DMS 273 treated with DMSO at 0.1 percent for 48 hours (cell line): ENCODE measurements around the gene GDAP1L1.
A peak's percentile ranks its signal among the peaks of the same experiment; 100 is the strongest.
"Not testable (repeated sequence)": the region's sequence is repeated elsewhere in the genome, so short reads cannot be mapped to it uniquely, and the experiment has no call there.

Source experiments
- DNase-seq: peaks from one replicate; lab custom pipeline; 2025; lab: John Stamatoyannopoulos, UW

The GDAP1L1 gene

DNA sequence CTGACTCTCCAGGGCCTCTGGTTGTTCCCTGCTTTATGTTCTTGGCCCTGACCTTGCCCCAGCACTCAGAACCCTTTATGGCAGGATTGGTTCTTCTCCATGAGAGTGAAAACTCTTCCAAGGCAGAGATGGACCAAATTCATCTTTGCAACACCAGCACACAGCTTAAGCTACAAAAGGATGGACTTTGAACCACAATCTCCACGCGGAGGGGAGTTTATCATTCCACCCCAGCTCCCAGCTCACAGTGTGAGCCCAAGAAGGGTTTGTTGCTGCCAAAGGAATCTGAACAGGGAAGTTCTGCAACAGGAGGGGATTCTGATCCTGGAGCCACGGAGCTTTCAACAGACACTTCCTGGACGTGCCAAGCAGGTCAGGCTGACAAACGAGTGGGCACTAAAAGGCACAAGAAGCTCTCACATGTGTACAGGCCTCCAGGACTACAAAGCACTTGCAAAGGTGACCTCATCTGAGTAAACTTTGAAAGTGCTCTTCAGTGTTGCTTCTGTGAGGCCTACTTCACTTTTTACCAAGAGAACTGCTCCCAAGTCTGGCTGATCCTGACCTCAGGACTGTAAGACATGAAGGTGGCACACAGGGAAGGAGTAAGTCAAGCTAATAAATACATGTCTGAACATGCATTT is 55.0 kb downstream of the GDAP1L1 start:
- DNase-seq = no peak

DNA sequence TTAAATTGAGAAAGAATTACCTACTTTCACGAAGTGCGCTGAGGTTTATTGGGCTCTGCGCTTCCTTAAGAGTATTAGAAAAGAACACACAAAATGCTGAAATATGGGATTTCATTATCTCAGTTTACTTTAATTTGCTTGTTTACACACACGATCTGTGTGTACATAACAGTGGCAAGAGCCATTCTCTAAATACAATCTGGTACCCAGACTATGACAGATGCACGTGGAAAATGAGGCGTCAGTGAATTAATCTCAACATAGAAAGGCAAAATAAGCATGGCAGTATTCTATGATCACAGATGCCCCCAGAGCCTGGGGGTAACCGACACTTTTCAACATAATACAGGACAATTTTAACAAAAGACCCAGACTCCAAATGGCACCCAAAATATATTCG is 55.6 kb downstream of the GDAP1L1 start:
- no peak for DNase-seq

DNA sequence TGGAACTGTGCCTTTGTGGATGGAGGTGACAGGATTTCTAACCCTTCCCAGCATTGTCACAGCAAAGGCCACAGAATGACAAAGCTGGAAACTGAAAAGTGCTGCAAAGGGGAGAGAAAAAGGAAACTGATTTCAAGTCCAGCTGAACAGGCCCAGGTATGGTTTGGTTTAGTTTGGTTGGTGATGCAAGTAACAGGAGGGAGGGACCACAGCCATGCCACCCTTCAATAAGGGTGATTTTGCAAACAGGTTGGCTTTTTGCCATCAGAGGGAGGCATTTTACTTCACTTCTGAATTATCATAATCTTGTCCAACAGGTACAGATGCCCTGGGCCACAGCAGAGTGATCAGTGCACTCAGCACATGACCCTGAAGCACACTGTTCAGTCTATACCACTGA is 57.3 kb downstream of the GDAP1L1 start:
- DNase-seq = no peak

DNA sequence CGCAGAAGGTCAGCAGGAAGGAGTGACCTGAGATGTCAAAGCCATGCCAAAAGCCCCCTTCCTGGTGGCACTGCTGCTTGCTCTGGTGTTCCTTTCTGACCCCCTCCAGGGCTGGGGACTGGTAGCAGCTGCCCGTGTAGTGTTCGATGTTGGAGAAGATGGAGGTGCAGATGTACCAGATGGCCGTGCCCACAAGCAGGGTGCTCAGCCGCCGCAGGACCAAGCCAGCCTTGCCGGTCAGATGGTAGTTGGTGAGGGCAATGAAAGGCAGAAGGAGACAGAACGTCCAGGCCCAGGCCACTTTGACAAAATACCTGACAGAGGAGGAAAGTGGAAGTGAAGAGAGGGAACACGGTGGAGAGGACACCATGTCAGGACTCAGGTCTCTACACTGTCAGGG is 59.8 kb downstream of the GDAP1L1 start:
- no peak for DNase-seq

DNA sequence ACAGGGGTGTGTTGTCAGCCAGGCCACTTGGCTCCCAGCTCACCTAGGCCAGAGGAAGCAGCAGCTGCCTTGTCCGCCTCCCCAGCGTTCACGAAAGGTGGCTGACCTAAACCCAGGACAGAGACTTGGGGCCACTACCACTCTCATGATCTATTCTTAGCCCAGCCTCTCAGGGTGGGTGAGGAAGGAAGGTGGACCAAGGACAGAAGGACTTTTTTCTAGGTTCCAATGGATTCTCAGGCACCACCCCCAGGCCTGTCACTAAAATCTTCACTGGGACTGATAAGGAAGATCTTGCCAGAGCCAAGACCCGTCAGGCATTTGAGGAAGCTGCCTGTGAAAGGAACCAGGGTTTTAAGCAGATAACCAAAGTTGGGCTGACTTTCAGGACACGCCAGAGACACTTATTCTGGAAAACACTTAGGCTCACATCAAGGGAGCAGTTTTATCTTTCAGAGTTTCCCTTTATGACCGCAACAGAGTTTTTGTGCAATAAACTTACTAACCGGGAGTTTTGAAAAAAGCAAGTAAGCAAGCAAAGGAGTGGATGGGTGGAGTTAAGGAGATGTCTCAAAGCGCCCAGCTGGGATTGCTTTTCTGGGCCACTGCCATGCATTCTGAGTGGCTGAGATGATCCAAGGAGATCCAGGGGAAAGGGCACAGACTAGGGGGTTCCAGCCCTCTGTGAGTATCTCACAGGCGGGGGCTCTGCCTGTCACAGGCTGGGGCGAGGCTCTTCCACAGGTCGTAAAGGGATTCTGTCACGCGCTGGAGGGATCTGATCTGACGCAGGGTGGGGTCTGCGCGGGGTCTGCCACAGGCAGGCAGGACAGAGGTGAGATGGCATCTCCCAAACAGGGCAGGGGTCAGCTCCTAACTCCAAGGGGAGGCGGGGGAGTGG is 62.9 kb downstream of the GDAP1L1 start:
- no peak for DNase-seq

DNA sequence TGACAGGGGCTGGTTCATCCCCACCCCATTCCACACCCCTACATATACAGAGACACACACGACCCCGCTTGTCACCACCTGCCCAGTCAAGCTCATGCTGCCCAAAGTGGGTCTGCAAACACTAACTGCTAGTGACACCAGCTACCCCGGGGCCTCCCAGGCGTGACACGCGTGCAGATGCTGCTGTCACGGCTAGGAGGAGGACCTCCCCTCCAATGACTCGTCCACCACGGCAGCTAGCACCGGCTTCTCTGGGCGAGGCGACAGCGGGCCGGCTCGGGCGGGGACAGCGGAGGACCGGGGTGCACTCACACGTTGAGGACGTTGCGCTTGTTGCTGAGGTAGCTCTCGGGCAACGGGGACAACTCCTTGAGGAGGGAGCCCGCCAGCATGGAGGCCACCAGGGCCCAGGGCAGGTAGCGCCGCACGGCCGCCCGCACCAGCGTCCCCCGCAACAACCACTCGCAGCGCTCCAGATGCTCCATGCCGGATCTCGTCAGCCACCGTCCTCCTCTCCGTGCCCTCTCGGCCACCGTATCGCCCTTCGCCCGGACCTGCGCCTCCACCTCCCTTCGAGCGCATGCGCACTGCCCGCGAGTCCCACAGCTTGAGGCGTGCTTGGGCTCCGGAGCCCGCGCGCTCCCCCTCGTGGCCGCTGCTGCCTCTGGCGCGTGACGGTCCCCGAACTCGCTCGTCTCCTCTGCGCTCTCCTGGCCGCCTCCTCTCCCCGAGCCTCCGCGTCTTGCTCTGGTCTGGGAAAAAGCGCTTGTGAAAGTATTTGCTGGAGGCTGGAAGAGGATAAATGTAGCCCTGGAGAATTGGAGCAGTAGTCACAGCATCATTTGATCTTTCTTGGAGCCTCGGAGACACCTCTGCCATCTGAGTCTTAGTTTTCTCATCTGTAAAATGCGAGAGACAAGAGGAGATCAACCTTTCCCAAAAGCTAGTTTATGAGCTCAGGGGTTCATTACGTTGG is 63.8 kb downstream of the GDAP1L1 start, which contains the start of gene FITM2:
Gene FITM2 (minus strand): TSS at position 539 of the 976 bp plus-strand sequence. CDS start 54 bp downstream, at position 485.
- peak; percentile 91 for DNase-seq

DNA sequence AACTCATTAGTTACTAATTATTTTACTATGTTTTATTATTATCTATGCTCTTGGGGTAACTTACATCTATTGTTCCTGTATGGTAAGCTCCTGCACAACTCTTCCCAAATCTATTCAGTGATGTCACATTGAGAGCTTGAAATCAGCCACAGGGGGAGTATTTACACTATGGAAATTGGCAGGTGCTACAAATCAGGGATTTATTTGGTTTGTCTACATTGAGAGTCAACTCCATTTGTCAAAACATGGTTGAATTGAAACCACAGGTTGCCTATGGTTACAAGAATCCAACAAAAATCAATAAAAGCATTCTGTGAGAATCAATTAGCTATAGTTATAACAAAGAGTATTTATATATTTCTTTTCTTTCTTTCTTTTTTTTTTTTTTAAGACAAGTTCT is 67.8 kb downstream of the GDAP1L1 start:
- no peak for DNase-seq

DNA sequence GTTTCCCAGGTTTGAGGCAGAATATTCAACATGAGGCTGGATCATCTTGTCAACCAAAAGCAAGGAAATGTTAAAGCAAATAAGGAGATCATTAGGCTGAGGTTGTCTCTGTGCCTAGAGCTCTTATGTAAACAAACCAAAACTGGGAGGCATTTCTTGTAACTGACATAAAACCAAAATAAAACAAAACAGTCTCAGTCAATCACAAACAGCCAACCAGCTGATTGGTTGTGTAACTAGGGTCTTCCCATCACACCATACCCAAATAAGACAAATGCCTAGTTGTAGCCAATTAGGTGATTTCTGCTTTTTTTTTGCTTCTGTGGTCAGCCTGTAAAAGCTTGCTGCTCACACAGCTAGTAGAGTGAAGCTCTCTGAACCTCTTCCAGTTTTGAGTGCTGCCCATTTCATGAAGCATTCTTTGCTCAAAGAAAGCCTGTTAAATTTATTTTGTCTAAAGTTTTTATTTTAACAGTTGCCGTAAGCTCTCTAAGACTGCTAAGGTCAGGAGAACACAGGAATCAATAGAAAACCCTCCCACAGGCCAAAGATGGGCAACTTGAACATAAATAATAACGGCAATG is 72.8 kb downstream of the GDAP1L1 start:
- no peak for DNase-seq

DNA sequence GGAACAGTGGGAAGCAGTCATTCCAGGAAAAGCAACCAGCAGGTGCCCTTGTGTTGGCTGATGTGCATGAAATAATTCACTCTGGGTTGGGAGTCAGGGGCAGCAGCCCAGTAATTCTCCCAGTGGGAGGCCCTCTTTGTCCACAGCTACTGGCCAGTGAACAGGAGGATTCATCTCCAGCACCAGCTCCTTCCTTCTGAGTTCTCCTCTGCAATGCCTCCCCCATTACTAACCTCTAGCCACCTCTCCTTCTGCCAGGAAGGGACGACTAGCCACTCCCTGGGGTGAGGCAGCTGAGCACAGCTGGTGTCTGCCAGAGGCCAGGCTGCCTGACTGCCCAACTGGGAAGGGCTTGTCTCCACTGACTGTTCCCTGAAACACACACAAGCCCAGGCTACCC is 77.2 kb downstream of the GDAP1L1 start:
- no peak for DNase-seq

DNA sequence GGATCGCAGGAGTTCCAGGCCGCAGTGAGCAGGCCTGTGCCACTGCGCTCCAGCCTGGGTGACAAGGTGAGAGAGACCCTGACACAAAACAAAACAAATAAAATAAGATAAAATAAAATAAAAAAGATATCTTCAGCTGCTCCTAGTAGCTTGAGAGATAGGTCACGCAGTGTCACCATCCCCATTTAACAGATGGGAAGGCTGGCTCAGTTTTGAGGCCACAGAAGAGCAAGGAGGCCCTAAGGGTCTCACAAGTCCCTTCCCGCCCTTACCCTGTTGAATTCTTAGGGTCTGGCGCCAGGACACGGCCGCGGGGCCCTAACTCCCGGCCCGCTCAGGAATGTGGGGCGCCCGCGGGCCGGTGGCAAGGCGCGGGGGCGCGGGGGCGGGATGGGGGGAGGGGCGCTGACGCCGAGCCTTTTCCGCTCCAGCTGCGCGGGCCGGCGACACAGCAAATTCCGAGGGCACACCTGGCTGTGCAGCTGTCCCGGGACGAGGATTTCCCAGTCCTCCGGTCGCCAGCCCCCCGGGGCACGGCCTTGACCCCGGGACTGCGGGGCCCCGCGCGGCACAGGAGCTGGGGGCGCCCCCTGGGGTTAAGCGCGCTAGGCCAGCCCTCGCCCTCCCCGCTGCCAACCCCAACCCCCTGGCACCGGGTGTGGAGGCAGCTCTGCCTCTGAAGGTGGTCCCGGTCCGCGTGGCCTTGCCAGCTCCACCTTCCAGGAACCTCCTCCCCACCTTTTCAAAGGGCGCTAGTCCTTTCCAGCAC is 79.5 kb downstream of the GDAP1L1 start:
- no peak for DNase-seq

DNA sequence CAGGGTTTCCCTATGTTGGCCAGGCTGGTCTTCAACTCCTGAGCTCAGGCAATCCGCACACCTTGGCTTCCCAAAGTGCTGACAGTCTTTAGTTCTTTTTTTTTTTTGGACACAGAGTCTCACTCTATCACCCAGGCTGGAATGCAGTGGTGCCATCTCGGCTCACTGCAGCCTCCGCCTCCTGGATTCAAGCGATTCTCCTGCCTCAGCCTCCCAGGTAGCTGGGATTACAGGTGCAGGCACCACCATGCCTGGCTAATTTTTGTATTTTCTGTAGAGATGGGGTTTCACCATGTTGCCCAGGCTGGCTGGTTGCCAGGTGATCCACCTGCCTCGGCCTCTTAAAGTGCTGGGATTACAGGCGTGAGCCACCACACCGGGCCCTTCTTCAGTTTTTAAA is 80.6 kb downstream of the GDAP1L1 start:
- DNase-seq = not testable (repeated sequence)

DNA sequence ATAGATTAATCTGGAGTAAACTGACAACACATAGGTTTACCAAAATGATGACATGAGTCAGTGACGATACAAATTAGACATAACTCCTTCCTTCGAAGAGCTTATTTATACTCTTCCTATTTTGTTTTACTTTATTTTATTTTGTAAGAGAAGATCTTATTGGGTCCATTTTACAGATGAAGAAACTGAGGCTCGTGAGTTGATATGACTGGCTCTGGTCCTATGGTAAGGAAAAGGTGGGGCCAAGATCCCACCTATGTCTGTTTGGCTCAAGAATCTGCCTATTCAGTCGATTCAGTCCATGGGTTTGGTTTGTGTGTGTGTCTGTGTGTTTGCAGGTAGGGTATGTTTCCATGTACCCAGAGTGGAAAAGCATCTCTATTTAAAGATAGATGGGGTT is 81.3 kb downstream of the GDAP1L1 start:
- DNase-seq = no peak
